Body of pancreas (tissue), 4 donors: ENCODE data around the gene SMARCB1.

Experiments
- POLR2A ChIP-seq, 3 donors: fragments of 450-650 bp; IDR thresholded peaks; one replicate each; pipeline ENCODE4 v1.6.1; 2016; ENCODE audit warnings: antibody characterized with exemption in 3 of 3, mild to moderate bottlenecking in 2 of 3
- TF ChIP-seq, protein P1 (sequence below), 7 experiments: fragments of 450-650 bp in 4 of 7; fragments of 200-600 bp in 3 of 7; sonication (generic) in 3 of 7; IDR thresholded peaks; one replicate each; pipeline ENCODE4 v1.5.1; 2016 to 2019; ENCODE audit warnings: antibody characterized with exemption in 7 of 7

DNA sequence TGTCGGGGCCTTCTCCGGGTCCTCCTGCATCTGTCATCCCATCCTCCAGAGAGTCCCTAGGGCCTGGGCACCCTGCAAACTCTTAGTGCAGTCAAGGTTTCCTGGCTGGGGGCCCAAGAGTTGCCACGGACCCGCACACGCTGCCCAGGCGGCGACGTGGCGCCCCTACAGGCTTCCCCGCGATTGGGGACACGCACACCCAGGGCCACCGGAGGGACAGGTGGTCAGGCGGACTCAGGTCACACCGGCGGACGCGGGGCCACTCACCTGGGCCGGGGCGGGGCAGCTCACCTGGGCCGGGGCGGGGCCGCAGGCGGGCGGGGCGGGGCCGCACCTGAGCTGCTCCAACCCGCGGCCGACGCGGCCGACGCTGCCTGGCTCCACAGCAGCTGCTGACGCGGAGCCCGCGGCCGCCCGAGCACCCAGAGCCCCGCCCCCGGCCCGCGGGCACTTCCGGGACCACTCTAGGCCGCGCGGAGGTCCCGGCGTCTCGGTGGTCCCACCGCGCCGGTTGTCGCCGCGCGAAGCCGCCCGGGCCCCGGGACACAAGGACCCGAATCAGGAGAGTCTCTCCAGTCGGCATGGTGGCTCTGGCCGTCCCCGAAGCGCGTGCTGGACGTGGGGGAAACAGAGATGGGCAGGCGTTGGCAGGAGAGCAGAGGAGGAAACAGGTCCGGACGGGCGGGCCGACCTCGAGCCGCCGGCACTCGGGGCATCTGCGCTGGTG lies 35.9 kb upstream of the SMARCB1 start, which contains the start of gene ZNF70:
- TF ChIP-seq, protein P1, sequence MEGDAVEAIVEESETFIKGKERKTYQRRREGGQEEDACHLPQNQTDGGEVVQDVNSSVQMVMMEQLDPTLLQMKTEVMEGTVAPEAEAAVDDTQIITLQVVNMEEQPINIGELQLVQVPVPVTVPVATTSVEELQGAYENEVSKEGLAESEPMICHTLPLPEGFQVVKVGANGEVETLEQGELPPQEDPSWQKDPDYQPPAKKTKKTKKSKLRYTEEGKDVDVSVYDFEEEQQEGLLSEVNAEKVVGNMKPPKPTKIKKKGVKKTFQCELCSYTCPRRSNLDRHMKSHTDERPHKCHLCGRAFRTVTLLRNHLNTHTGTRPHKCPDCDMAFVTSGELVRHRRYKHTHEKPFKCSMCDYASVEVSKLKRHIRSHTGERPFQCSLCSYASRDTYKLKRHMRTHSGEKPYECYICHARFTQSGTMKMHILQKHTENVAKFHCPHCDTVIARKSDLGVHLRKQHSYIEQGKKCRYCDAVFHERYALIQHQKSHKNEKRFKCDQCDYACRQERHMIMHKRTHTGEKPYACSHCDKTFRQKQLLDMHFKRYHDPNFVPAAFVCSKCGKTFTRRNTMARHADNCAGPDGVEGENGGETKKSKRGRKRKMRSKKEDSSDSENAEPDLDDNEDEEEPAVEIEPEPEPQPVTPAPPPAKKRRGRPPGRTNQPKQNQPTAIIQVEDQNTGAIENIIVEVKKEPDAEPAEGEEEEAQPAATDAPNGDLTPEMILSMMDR (IDR thresholded peaks at IDR 0.05): peak in 4 of 7 experiments; percentile 30 to 45 (median 39)
- peak; percentile 74 to 84 (median 82) for TF ChIP-seq POLR2A (IDR thresholded peaks at IDR 0.05)
